ENCODE measurements around the gene WNT10A. TPM values are rescaled to one million over a fixed set of nuclear protein-coding genes. Genes with fewer than 3 reads are reported as not detected.

WNT10A gene
- total and polyA plus RNA-seq, 2 of the 8 experiments (the other 6 are each of a cell fraction or from before 2014, with no cell fraction given): 0.05 TPM; not detected in 1

- H3K4me3 ChIP-seq (ENCODE audit: extremely low read depth in 1 of 4, insufficient read depth in 2 of 4, low read depth in 3 of 4, low read length in 4 of 4): no peak overlapping the region
- H3K4me1 ChIP-seq (replicated peaks in 1 of 4; ENCODE audit: control insufficient read depth in 3 of 4, insufficient read depth in 4 of 4, low read length in 3 of 4): peaks cover 0 to 7% (median 2%) of the 10 kb centered on the region in 4 experiments; a peak in 2 of 7 replicates
- H2BK20ac ChIP-seq (ENCODE audit: low read length): no peak overlapping the region
- no peak for TF ChIP-seq POLR2A (IDR thresholded peaks at IDR 0.05; ENCODE audit: control extremely low read depth in 1 of 2, low read depth in 2 of 2, low read length in 2 of 2)
- no peak for TF ChIP-seq BCL11A (IDR thresholded peaks at IDR 0.05; ENCODE audit: low read depth in 2 of 2, low read length in 2 of 2)
- no peak for TF ChIP-seq SP1 (IDR thresholded peaks at IDR 0.05; ENCODE audit: low read depth, low read length)
- no peak for TF ChIP-seq CHD1 (IDR thresholded peaks at IDR 0.05; ENCODE audit: low read depth, low read length)
- TF ChIP-seq EGR1 (IDR thresholded peaks at IDR 0.05; ENCODE audit: borderline replicate concordance, low read depth, low read length): no peak
- H2AK5ac ChIP-seq (ENCODE audit: low read depth, low read length): no peak overlapping the region
- H2BK15ac ChIP-seq (ENCODE audit: low read length): no peak overlapping the region
- ChIA-PET POLR2A (ENCODE audit: partially characterized antibody) (no interaction called here), CTCF (ENCODE audit: partially characterized antibody) (interaction anchor here (0.6 to 2.6 kb wide), 10 partner anchors 8 to 126 kb away, joined by 3 to 13 read pairs (median 4); no protein-coding TSS in a partner anchor)
- H4K20me1 ChIP-seq (replicated peaks in 1 of 2; ENCODE audit: control insufficient read depth in 1 of 2, insufficient read depth in 2 of 2, low read length in 2 of 2): peaks cover 0 to 3% of the 10 kb centered on the region in 2 experiments
- DNase-seq (ENCODE audit: low read depth in 1 of 2, low spot score in 2 of 2) (no peak), FAIRE-seq (no peak)
- WGBS, 2 experiments (ENCODE audit: extremely low coverage in 1 of 2, insufficient coverage in 1 of 2, insufficient read length in 1 of 2, insufficient replicate concordance in 2 of 2, low coverage in 1 of 2, low lambda C conversion rate in 2 of 2, missing lambda C conversion rate in 1 of 2): 84% methylated on average over 4 of the region's 4 CpGs; no CpG with 5 or more reads in 1 of the 2 experiments
- H2BK120ac ChIP-seq (replicated peaks; ENCODE audit: low read depth, low read length): no peak overlapping the region
- no peak overlapping the region for H4K5ac ChIP-seq (ENCODE audit: insufficient read length, low read depth, low read length)
- no peaks in the 10 kb centered on the region for H3K36me3 ChIP-seq (ENCODE audit: control insufficient read depth in 2 of 4, insufficient read depth in 4 of 4, low read length in 3 of 4)
- H3K9me3 ChIP-seq (ENCODE audit: insufficient read depth in 2 of 2, low read depth in 1 of 2, low read length in 1 of 2): no peaks in the 10 kb centered on the region; a peak in 1 of 4 replicates
- no peak overlapping the region for H3K23ac ChIP-seq (ENCODE audit: insufficient read length)
- no peaks in the 10 kb centered on the region for H3K79me2 ChIP-seq (ENCODE audit: control insufficient read depth in 1 of 2, insufficient read depth in 2 of 2, low read length in 2 of 2)
- no peak overlapping the region for H2AFZ ChIP-seq (ENCODE audit: low read length)
- H3K23me2 ChIP-seq (ENCODE audit: low read depth, low read length): peaks cover 2% of the 10 kb centered on the region; the same call in 1 of the 2 replicates
- no peak overlapping the region for H3K56ac ChIP-seq (replicated peaks; ENCODE audit: insufficient read length, low read depth, low read length)
- H3K27me3 ChIP-seq (replicated peaks in 1 of 4; ENCODE audit: control insufficient read depth in 3 of 4, extremely low read depth in 1 of 4, insufficient read depth in 3 of 4, low read length in 3 of 4): peaks cover 25 to 64% (median 43%) of the 10 kb centered on the region in 4 experiments
- H3K79me1 ChIP-seq (ENCODE audit: low read depth, low read length): no peaks in the 10 kb centered on the region
- H3K9ac ChIP-seq (replicated peaks in 1 of 4; ENCODE audit: extremely low read depth in 1 of 4, low read depth in 3 of 4, low read length in 3 of 4): no peak overlapping the region
- no peak overlapping the region for H4K91ac ChIP-seq (replicated peaks; ENCODE audit: insufficient read length, low read length)
- H2BK12ac ChIP-seq (ENCODE audit: low read depth, low read length): no peak overlapping the region
- no peak overlapping the region for H3K27ac ChIP-seq (ENCODE audit: low read depth, low read length)
- H2BK5ac ChIP-seq (ENCODE audit: low read depth, low read length): no peak overlapping the region
- H3K14ac ChIP-seq (ENCODE audit: insufficient read length): no peak overlapping the region
- no peak overlapping the region for H4K8ac ChIP-seq (ENCODE audit: extremely low read depth, insufficient read depth, low read length)
- H3K18ac ChIP-seq (ENCODE audit: extremely low read depth, low read length): no peak overlapping the region
- no peak overlapping the region for H3K4me2 ChIP-seq (ENCODE audit: insufficient read depth in 1 of 2, low read depth in 2 of 2, low read length in 2 of 2)
- no peak overlapping the region for H3K4ac ChIP-seq (replicated peaks; ENCODE audit: insufficient read length, low read depth, low read length)
Measured at GRCh38 chr2:218902427-218902826, 21.8 kb downstream of the WNT10A start.

Data from H1 (cell line).